ENCODE measurements around the gene RNASE12. TPM values are rescaled to one million over a fixed set of nuclear protein-coding genes. Genes with fewer than 3 reads are reported as not detected.
"Not testable (repeated sequence)": the region's sequence is repeated elsewhere in the genome, so short reads cannot be mapped to it uniquely, and the experiment has no call there.

The RNASE12 gene
- total and polyA plus RNA-seq, 2 donors (not counting 3 experiments of a cell fraction or from before 2014, with no cell fraction given): not detected

GRCh38 chr14:20568393-20568792 is 22.8 kb downstream of the RNASE12 start:
- TF ChIP-seq JUN (IDR thresholded peaks at IDR 0.05; ENCODE audit: borderline replicate concordance, insufficient read depth, insufficient read length, low read depth) (no peak), MYC (IDR thresholded peaks at IDR 0.05; ENCODE audit: low read depth, low read length) (no peak), POLR2AphosphoS5 (IDR thresholded peaks at IDR 0.05; ENCODE audit: insufficient read depth, low read depth, low read length) (no peak), FOS (IDR thresholded peaks at IDR 0.05; ENCODE audit: borderline replicate concordance, insufficient read depth, low read length) (no peak), GATA2 (IDR thresholded peaks at IDR 0.05; ENCODE audit: insufficient read depth, insufficient read length, low read depth, low read length) (no peak), MAX (IDR thresholded peaks at IDR 0.05; ENCODE audit: insufficient read depth, insufficient read length) (no peak), POLR2A (IDR thresholded peaks at IDR 0.05; ENCODE audit: low read depth, low read length) (no peak), EZH2 (IDR thresholded peaks at IDR 0.05; ENCODE audit: borderline replicate concordance, low read depth, low read length, severe bottlenecking) (no peak)
- TF ChIP-seq, protein P1, sequence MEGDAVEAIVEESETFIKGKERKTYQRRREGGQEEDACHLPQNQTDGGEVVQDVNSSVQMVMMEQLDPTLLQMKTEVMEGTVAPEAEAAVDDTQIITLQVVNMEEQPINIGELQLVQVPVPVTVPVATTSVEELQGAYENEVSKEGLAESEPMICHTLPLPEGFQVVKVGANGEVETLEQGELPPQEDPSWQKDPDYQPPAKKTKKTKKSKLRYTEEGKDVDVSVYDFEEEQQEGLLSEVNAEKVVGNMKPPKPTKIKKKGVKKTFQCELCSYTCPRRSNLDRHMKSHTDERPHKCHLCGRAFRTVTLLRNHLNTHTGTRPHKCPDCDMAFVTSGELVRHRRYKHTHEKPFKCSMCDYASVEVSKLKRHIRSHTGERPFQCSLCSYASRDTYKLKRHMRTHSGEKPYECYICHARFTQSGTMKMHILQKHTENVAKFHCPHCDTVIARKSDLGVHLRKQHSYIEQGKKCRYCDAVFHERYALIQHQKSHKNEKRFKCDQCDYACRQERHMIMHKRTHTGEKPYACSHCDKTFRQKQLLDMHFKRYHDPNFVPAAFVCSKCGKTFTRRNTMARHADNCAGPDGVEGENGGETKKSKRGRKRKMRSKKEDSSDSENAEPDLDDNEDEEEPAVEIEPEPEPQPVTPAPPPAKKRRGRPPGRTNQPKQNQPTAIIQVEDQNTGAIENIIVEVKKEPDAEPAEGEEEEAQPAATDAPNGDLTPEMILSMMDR (IDR thresholded peaks at IDR 0.05; ENCODE audit: extremely low read depth in 1 of 2, insufficient read depth in 1 of 2, low read depth in 1 of 2, low read length in 2 of 2): no peak
- no peaks in the 10 kb centered on the region for H3K79me2 ChIP-seq (ENCODE audit: control insufficient read depth, insufficient read depth, low read length)
- H3K9me1 ChIP-seq (replicated peaks; ENCODE audit: control insufficient read depth, extremely low read depth, insufficient read depth, low read length): no peaks in the 10 kb centered on the region
- CTCF ChIA-PET: no interaction called here
- no peak overlapping the region for H3K9ac ChIP-seq (replicated peaks; ENCODE audit: extremely low read depth, insufficient read depth, low read length)
- dilution Hi-C loops (cut with MboI; ENCODE audit: extremely low pct_ligation_motif_present, low sequenced_read_pairs): no loop called here
- H4K20me1 ChIP-seq (replicated peaks; ENCODE audit: control insufficient read depth, extremely low read depth, insufficient read depth, low read length): no peaks in the 10 kb centered on the region
- H3K27ac ChIP-seq (ENCODE audit: insufficient read depth, low read depth, low read length): no peak overlapping the region
- H3K9me3 ChIP-seq (replicated peaks; ENCODE audit: control insufficient read depth, insufficient read depth, low read length): no peaks in the 10 kb centered on the region
- H3K36me3 ChIP-seq (ENCODE audit: control insufficient read depth in 2 of 2, extremely low read depth in 1 of 2, insufficient read depth in 2 of 2, low read length in 2 of 2): no peaks in the 10 kb centered on the region
- POLR2A ChIA-PET: no interaction called here
- DNase-seq (ENCODE audit: low read depth, low spot score): no peak
- H3K27me3 ChIP-seq (ENCODE audit: control insufficient read depth in 2 of 2, insufficient read depth in 2 of 2, low read length in 2 of 2): peaks cover 2 to 6% of the 10 kb centered on the region in 2 experiments
- H2AFZ ChIP-seq (ENCODE audit: low read depth, low read length): no peak overlapping the region
- H3K4me1 ChIP-seq (ENCODE audit: control insufficient read depth, extremely low read depth, insufficient read depth, low read length): no peaks in the 10 kb centered on the region
- H3K4me3 ChIP-seq (replicated peaks in 1 of 3; ENCODE audit: insufficient read depth in 1 of 3, low read depth in 1 of 3, low read length in 3 of 3): no peak overlapping the region
- no peak overlapping the region for H3K4me2 ChIP-seq (ENCODE audit: insufficient read depth, low read length)
- intact Hi-C loops (cut with micrococcal nuclease): no loop called here
- no peak for FAIRE-seq
- BruUV-seq (replicated peaks): no TSS peak

GRCh38 chr14:20567199-20567598 is 24.0 kb downstream of the RNASE12 start:
- POLR2A ChIA-PET, CTCF ChIA-PET: not testable (repeated sequence)

More at GRCh38 chr14:20567199-20567598, 24.0 kb downstream of the RNASE12 start:
- H3K27me3 ChIP-seq (ENCODE audit: control insufficient read depth in 2 of 2, insufficient read depth in 2 of 2, low read length in 2 of 2); dilution Hi-C loops (cut with MboI; ENCODE audit: extremely low pct_ligation_motif_present, low sequenced_read_pairs); DNase-seq (ENCODE audit: low read depth, low spot score); BruUV-seq (replicated peaks); H4K20me1 ChIP-seq (replicated peaks; ENCODE audit: control insufficient read depth, extremely low read depth, insufficient read depth, low read length); H3K4me3 ChIP-seq (replicated peaks in 1 of 3; ENCODE audit: insufficient read depth in 1 of 3, low read depth in 1 of 3, low read length in 3 of 3); H3K4me2 ChIP-seq (ENCODE audit: insufficient read depth, low read length); intact Hi-C loops (cut with micrococcal nuclease); H3K9ac ChIP-seq (replicated peaks; ENCODE audit: extremely low read depth, insufficient read depth, low read length); H3K79me2 ChIP-seq (ENCODE audit: control insufficient read depth, insufficient read depth, low read length); H3K27ac ChIP-seq (ENCODE audit: insufficient read depth, low read depth, low read length); H2AFZ ChIP-seq (ENCODE audit: low read depth, low read length); H3K36me3 ChIP-seq (ENCODE audit: control insufficient read depth in 2 of 2, extremely low read depth in 1 of 2, insufficient read depth in 2 of 2, low read length in 2 of 2); H3K9me1 ChIP-seq (replicated peaks; ENCODE audit: control insufficient read depth, extremely low read depth, insufficient read depth, low read length); H3K9me3 ChIP-seq (replicated peaks; ENCODE audit: control insufficient read depth, insufficient read depth, low read length); FAIRE-seq; H3K4me1 ChIP-seq (ENCODE audit: control insufficient read depth, extremely low read depth, insufficient read depth, low read length): not testable (repeated sequence)
